GM12872 (cell line): ENCODE results near the gene MAPK11.

ENCODE experiments used
- CTCF ChIP-seq: IDR thresholded peaks from 3 replicates; pipeline ENCODE4 v1.5.1; 2011; ENCODE audit warnings: low read depth, mild to moderate bottlenecking, low read length, moderate library complexity; ENCODE audit not compliant: insufficient read depth

The MAPK11 gene

GRCh38 chr22:50302564-50302963 lies 32.4 kb upstream of the MAPK11 start:
- TF ChIP-seq CTCF: no peak

- no peak for TF ChIP-seq CTCF
These were observed 31.9 kb upstream of the MAPK11 start for GRCh38 chr22:50302041-50302541.

- TF ChIP-seq CTCF: no peak
These were observed 31.4 kb upstream of the MAPK11 start for GRCh38 chr22:50301581-50301991.

- TF ChIP-seq CTCF: no peak
These were observed 30.6 kb upstream of the MAPK11 start for GRCh38 chr22:50300620-50301257.

GRCh38 chr22:50299785-50300619 lies 29.8 kb upstream of the MAPK11 start:
- no peak for TF ChIP-seq CTCF

- TF ChIP-seq CTCF: no peak
These were observed 29.0 kb upstream of the MAPK11 start for GRCh38 chr22:50298937-50299784.

- no peak for TF ChIP-seq CTCF
These were observed 28.1 kb upstream of the MAPK11 start for GRCh38 chr22:50298266-50298637.
